SW480 (cell line): Measurements from ENCODE around the gene RBMS3.
"Not testable (repeated sequence)": the region's sequence is repeated elsewhere in the genome, so short reads cannot be mapped to it uniquely, and the experiment has no call there.

Experiments
- DNase-seq: peaks from one replicate; pipeline ENCODE4 v3.0.0-alpha.2; 2016; ENCODE audit warnings: low spot score

The RBMS3 gene

GRCh38 chr3:29777869-29778268, 497.0 kb downstream of the RBMS3 start:
- no peak for DNase-seq

- no peak for DNase-seq
These were observed 508.8 kb downstream of the RBMS3 start for GRCh38 chr3:29789686-29790085.

- no peak for DNase-seq
These were observed 515.9 kb downstream of the RBMS3 start for GRCh38 chr3:29796808-29797207.

- DNase-seq = no peak
These were observed 521.2 kb downstream of the RBMS3 start for GRCh38 chr3:29802057-29802456.

- no peak for DNase-seq
These were observed 523.2 kb downstream of the RBMS3 start for GRCh38 chr3:29804044-29804443.

GRCh38 chr3:29805757-29806156, 524.9 kb downstream of the RBMS3 start:
- DNase-seq = no peak

- DNase-seq = not testable (repeated sequence)
These were observed 527.5 kb downstream of the RBMS3 start for GRCh38 chr3:29808324-29808723.

GRCh38 chr3:29822071-29822470, 541.2 kb downstream of the RBMS3 start:
- no peak for DNase-seq

GRCh38 chr3:29823233-29823632, 542.4 kb downstream of the RBMS3 start:
- no peak for DNase-seq

- DNase-seq = no peak
These were observed 545.8 kb downstream of the RBMS3 start for GRCh38 chr3:29826712-29827111.

GRCh38 chr3:29827756-29828155, 546.9 kb downstream of the RBMS3 start:
- no peak for DNase-seq

GRCh38 chr3:29829340-29829739, 548.5 kb downstream of the RBMS3 start:
- no peak for DNase-seq

- DNase-seq = no peak
These were observed 569.8 kb downstream of the RBMS3 start for GRCh38 chr3:29850641-29851040.

- DNase-seq = no peak
These were observed 571.9 kb downstream of the RBMS3 start for GRCh38 chr3:29852767-29853166.

GRCh38 chr3:29853841-29854397, 573.0 kb downstream of the RBMS3 start:
- DNase-seq = no peak

GRCh38 chr3:29854821-29855220, 574.0 kb downstream of the RBMS3 start:
- no peak for DNase-seq

GRCh38 chr3:29859726-29860270, 578.9 kb downstream of the RBMS3 start:
- DNase-seq = no peak

GRCh38 chr3:29864809-29865208, 583.9 kb downstream of the RBMS3 start:
- DNase-seq = no peak

GRCh38 chr3:29868543-29869101, 587.8 kb downstream of the RBMS3 start:
- no peak for DNase-seq

- no peak for DNase-seq
These were observed 589.3 kb downstream of the RBMS3 start for GRCh38 chr3:29870136-29870535.

- DNase-seq = peak; percentile 12
These were observed 590.2 kb downstream of the RBMS3 start for GRCh38 chr3:29871087-29871486.

GRCh38 chr3:29880809-29881208, 599.9 kb downstream of the RBMS3 start:
- DNase-seq = no peak

GRCh38 chr3:29887451-29887850, 606.6 kb downstream of the RBMS3 start:
- DNase-seq = no peak

GRCh38 chr3:29889215-29889614, 608.3 kb downstream of the RBMS3 start:
- DNase-seq = no peak
